ENCODE data around the gene MAD2L1BP. TPM values are rescaled to one million over a fixed set of nuclear protein-coding genes. Genes with fewer than 3 reads are reported as not detected.

MAD2L1BP gene
- total RNA-seq, 1 donor from 2014 or later, result 33.3 TPM

GRCh38 chr6:43669922-43670622, 34.4 kb downstream of the MAD2L1BP start:
- Mint-ChIP-seq H3K36me3 (peaks cover 10% of the 10 kb centered on the region), H3K4me1 (ENCODE audit: unreplicated experiment) (peaks cover 35% of the 10 kb centered on the region), H3K9me3 (no peaks in the 10 kb centered on the region), H3K27me3 (no peaks in the 10 kb centered on the region), H3K4me3 (no peak overlapping the region), H3K27ac (peak overlapping the region; percentile 92)
- DNase-seq (ENCODE audit: extremely low spot score, unreplicated experiment), result no peak
- TF ChIP-seq CTCF (conservative IDR thresholded peaks at IDR 0.05), result no peak

GRCh38 chr6:43670623-43670986, 35.0 kb downstream of the MAD2L1BP start:
- Mint-ChIP-seq H3K4me3 (no peak overlapping the region), H3K36me3 (peaks cover 10% of the 10 kb centered on the region), H3K27me3 (no peaks in the 10 kb centered on the region), H3K27ac (peak overlapping the region; percentile 92), H3K4me1 (ENCODE audit: unreplicated experiment) (peaks cover 35% of the 10 kb centered on the region), H3K9me3 (no peaks in the 10 kb centered on the region)
- TF ChIP-seq CTCF (conservative IDR thresholded peaks at IDR 0.05), result no peak
- no peak for DNase-seq (ENCODE audit: extremely low spot score, unreplicated experiment)

- H3K9me3 Mint-ChIP-seq, result no peaks in the 10 kb centered on the region
- H3K4me1 Mint-ChIP-seq (ENCODE audit: unreplicated experiment), result peaks cover 35% of the 10 kb centered on the region
- DNase-seq (ENCODE audit: extremely low spot score, unreplicated experiment), result no peak
- no peak overlapping the region for H3K4me3 Mint-ChIP-seq
- H3K36me3 Mint-ChIP-seq, result peaks cover 13% of the 10 kb centered on the region
- H3K27ac Mint-ChIP-seq, result peak overlapping the region; percentile 92
- TF ChIP-seq CTCF (conservative IDR thresholded peaks at IDR 0.05), result no peak
- H3K27me3 Mint-ChIP-seq, result no peaks in the 10 kb centered on the region
Measured at GRCh38 chr6:43671011-43671800, 35.6 kb downstream of the MAD2L1BP start.

- TF ChIP-seq CTCF (conservative IDR thresholded peaks at IDR 0.05), result no peak
- Mint-ChIP-seq H3K27me3 (no peaks in the 10 kb centered on the region), H3K36me3 (peaks cover 13% of the 10 kb centered on the region)
Measured at GRCh38 chr6:43671801-43672690, 36.4 kb downstream of the MAD2L1BP start.

GRCh38 chr6:43673444-43674084, 37.9 kb downstream of the MAD2L1BP start:
- peaks cover 18% of the 10 kb centered on the region for H3K36me3 Mint-ChIP-seq
- DNase-seq (ENCODE audit: extremely low spot score, unreplicated experiment), result no peak
- H3K27me3 Mint-ChIP-seq, result no peaks in the 10 kb centered on the region
- no peak for TF ChIP-seq CTCF (conservative IDR thresholded peaks at IDR 0.05)
- no peak overlapping the region for H3K4me3 Mint-ChIP-seq
- H3K9me3 Mint-ChIP-seq, result no peaks in the 10 kb centered on the region
- no peak overlapping the region for H3K27ac Mint-ChIP-seq
- peaks cover 22% of the 10 kb centered on the region for H3K4me1 Mint-ChIP-seq (ENCODE audit: unreplicated experiment)

More at GRCh38 chr6:43671801-43672690, 36.4 kb downstream of the MAD2L1BP start:
- no peak overlapping the region for H3K27ac Mint-ChIP-seq
- H3K4me1 Mint-ChIP-seq (ENCODE audit: unreplicated experiment), result peaks cover 33% of the 10 kb centered on the region
- no peak overlapping the region for H3K4me3 Mint-ChIP-seq
- DNase-seq (ENCODE audit: extremely low spot score, unreplicated experiment), result no peak
- H3K9me3 Mint-ChIP-seq, result no peaks in the 10 kb centered on the region
